Measurements from ENCODE around the gene C3orf22. TPM values are rescaled to one million over a fixed set of nuclear protein-coding genes. Genes with fewer than 3 reads are reported as not detected.

C3orf22 gene
- total RNA-seq, 1 experiment from 2014 or later: not detected

- Histone ChIP-seq H3K9me2 (replicated peaks; ENCODE audit: insufficient read depth, low read length) (no peaks in the 10 kb centered on the region), H3K9me3 (ENCODE audit: low read length) (no peaks in the 10 kb centered on the region), H3K27me3 (ENCODE audit: low read length) (no peaks in the 10 kb centered on the region), H4K20me1 (ENCODE audit: insufficient read depth, low read depth, low read length) (no peaks in the 10 kb centered on the region), H3K4me1 (ENCODE audit: low read length) (no peaks in the 10 kb centered on the region), H3K4me2 (ENCODE audit: low read depth, low read length, poor library complexity, severe bottlenecking) (no peak overlapping the region), H3K79me2 (ENCODE audit: low read length) (no peaks in the 10 kb centered on the region), H3K36me3 (ENCODE audit: insufficient read depth, low read length) (no peaks in the 10 kb centered on the region), H3K9ac (ENCODE audit: low read length) (no peak overlapping the region), H3K27ac (ENCODE audit: low read length) (no peak overlapping the region), H3K4me3 (ENCODE audit: low read length) (no peak overlapping the region), H2AFZ (ENCODE audit: low read length) (no peak overlapping the region)
- no peak for DNase-seq
Observed at GRCh38 chr3:126525091-126525852, 33.5 kb downstream of the C3orf22 start.

DNA sequence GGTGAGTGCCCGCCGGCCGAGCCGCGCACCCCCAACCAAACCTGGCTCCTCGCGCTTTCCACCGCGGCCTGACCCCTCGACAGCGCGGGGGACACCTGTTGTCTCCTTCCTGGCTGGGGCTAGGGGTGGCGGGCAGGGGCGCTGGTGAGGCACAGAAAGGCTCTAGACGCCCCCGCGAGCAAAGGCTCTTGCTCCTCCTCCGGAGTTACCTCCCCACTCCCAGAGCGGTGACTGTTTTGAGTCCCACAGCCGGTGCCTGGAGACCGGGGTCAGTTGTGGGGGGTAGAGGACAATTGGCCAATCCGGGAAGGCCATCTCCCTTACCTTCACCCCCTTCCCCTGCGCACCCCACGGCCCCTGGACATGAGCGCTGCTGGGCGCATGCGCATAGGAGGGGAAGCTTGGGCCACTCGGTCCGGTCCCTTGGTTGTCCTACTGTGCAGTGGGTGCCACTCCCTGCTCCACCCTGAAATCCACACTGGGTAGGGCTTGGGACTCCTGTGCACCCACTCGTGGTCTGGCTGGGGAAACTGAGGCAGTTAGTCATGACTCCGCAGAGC is 34.2 kb downstream of the C3orf22 start:
- Histone ChIP-seq H3K4me2 (ENCODE audit: low read depth, low read length, poor library complexity, severe bottlenecking) (no peak overlapping the region), H3K9ac (ENCODE audit: low read length) (no peak overlapping the region), H3K27me3 (ENCODE audit: low read length) (no peaks in the 10 kb centered on the region), H3K9me3 (ENCODE audit: low read length) (no peaks in the 10 kb centered on the region), H3K27ac (ENCODE audit: low read length) (no peak overlapping the region), H3K4me1 (ENCODE audit: low read length) (no peaks in the 10 kb centered on the region), H3K4me3 (ENCODE audit: low read length) (no peak overlapping the region), H3K79me2 (ENCODE audit: low read length) (no peaks in the 10 kb centered on the region), H3K9me2 (replicated peaks; ENCODE audit: insufficient read depth, low read length) (no peaks in the 10 kb centered on the region), H4K20me1 (ENCODE audit: insufficient read depth, low read depth, low read length) (no peaks in the 10 kb centered on the region), H2AFZ (ENCODE audit: low read length) (no peak overlapping the region), H3K36me3 (ENCODE audit: insufficient read depth, low read length) (no peaks in the 10 kb centered on the region)
- no peak for DNase-seq

- no peak within 1 kb of the TSS for H2AFZ ChIP-seq (ENCODE audit: low read length)
- DNase-seq: no peak
Observed at GRCh38 chr3:126523745-126524428, 34.8 kb downstream of the C3orf22 start, which contains the start of gene CHST13. CHST13 (plus strand) TSS chr3:126524155; CDS start chr3:126524333, 178 bp downstream.

GRCh38 chr3:126522363-126522788 is 36.4 kb downstream of the C3orf22 start:
- Histone ChIP-seq H2AFZ (ENCODE audit: low read length) (no peak overlapping the region), H3K36me3 (ENCODE audit: insufficient read depth, low read length) (no peaks in the 10 kb centered on the region), H3K4me1 (ENCODE audit: low read length) (no peaks in the 10 kb centered on the region), H3K27ac (ENCODE audit: low read length) (no peak overlapping the region), H3K4me3 (ENCODE audit: low read length) (no peak overlapping the region), H3K9me3 (ENCODE audit: low read length) (no peaks in the 10 kb centered on the region), H3K4me2 (ENCODE audit: low read depth, low read length, poor library complexity, severe bottlenecking) (no peak overlapping the region), H3K27me3 (ENCODE audit: low read length) (no peaks in the 10 kb centered on the region), H3K9me2 (replicated peaks; ENCODE audit: insufficient read depth, low read length) (no peaks in the 10 kb centered on the region), H4K20me1 (ENCODE audit: insufficient read depth, low read depth, low read length) (no peaks in the 10 kb centered on the region), H3K9ac (ENCODE audit: low read length) (no peak overlapping the region), H3K79me2 (ENCODE audit: low read length) (no peaks in the 10 kb centered on the region)
- DNase-seq: peak; percentile 70

More at GRCh38 chr3:126523745-126524428, 34.8 kb downstream of the C3orf22 start, which contains the start of gene CHST13:
- H3K4me2 ChIP-seq (ENCODE audit: low read depth, low read length, poor library complexity, severe bottlenecking): no peak within 1 kb of the TSS
- H3K79me2 ChIP-seq (ENCODE audit: low read length): no peaks in the 10 kb centered on the region
- no peaks in the 10 kb centered on the region for H3K4me1 ChIP-seq (ENCODE audit: low read length)
- H3K36me3 ChIP-seq (ENCODE audit: insufficient read depth, low read length): no peaks in the 10 kb centered on the region
- no peaks in the 10 kb centered on the region for H4K20me1 ChIP-seq (ENCODE audit: insufficient read depth, low read depth, low read length)
- H3K9me2 ChIP-seq (replicated peaks; ENCODE audit: insufficient read depth, low read length): no peaks in the 10 kb centered on the region
- H3K9ac ChIP-seq (ENCODE audit: low read length): no peak within 1 kb of the TSS
- no peak within 1 kb of the TSS for H3K27ac ChIP-seq (ENCODE audit: low read length)
- no peaks in the 10 kb centered on the region for H3K27me3 ChIP-seq (ENCODE audit: low read length)
- no peak within 1 kb of the TSS for H3K4me3 ChIP-seq (ENCODE audit: low read length)
- H3K9me3 ChIP-seq (ENCODE audit: low read length): no peaks in the 10 kb centered on the region

DNA sequence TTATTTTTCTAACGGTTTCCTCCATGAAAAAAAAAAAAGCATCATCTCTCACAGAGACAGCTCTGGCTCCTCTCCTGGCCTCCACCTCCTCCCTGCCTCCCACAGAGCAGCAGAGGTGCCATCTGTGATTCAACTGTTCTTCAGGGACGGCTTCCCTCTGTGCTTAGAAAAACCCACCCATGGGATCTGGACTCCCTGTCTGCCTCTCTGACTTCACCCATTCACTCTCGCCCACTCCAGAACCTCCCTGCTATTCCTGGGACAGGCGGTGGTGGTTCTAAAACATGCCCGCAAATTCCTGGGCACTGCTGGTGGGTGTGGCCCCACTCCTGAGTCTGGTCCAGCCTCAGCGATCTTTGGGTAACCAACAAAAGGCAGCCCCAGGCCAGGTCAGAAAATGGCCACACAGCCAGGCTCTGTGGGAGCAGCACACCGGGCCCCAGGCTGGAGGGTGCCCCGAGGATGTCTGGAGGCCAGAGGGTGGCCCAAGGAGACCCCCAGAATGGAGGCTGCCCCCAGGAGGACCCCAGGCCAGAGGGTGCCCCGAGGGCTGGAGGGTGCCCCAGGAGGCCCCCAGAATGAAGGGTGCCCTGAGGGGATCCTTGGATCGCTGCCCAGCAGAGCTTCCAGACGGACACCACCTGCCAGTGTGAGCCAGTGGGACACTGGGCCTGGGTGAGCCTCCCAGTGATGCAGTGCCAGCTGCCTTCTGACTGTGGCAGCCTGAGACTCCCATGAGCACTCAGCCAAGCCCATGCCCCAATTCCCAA is 37.4 kb downstream of the C3orf22 start:
- no peaks in the 10 kb centered on the region for H3K27me3 ChIP-seq (ENCODE audit: low read length)
- no peak for DNase-seq
- no peak overlapping the region for H3K9ac ChIP-seq (ENCODE audit: low read length)
- H3K79me2 ChIP-seq (ENCODE audit: low read length): no peaks in the 10 kb centered on the region
- no peaks in the 10 kb centered on the region for H3K9me2 ChIP-seq (replicated peaks; ENCODE audit: insufficient read depth, low read length)
- no peaks in the 10 kb centered on the region for H3K4me1 ChIP-seq (ENCODE audit: low read length)
- no peak overlapping the region for H3K4me2 ChIP-seq (ENCODE audit: low read depth, low read length, poor library complexity, severe bottlenecking)
- no peaks in the 10 kb centered on the region for H3K36me3 ChIP-seq (ENCODE audit: insufficient read depth, low read length)
- H3K27ac ChIP-seq (ENCODE audit: low read length): no peak overlapping the region
- no peaks in the 10 kb centered on the region for H3K9me3 ChIP-seq (ENCODE audit: low read length)
- H2AFZ ChIP-seq (ENCODE audit: low read length): no peak overlapping the region
- no peak overlapping the region for H3K4me3 ChIP-seq (ENCODE audit: low read length)
- no peaks in the 10 kb centered on the region for H4K20me1 ChIP-seq (ENCODE audit: insufficient read depth, low read depth, low read length)

- no peak overlapping the region for H3K9ac ChIP-seq (ENCODE audit: low read length)
- no peaks in the 10 kb centered on the region for H3K4me1 ChIP-seq (ENCODE audit: low read length)
- no peaks in the 10 kb centered on the region for H4K20me1 ChIP-seq (ENCODE audit: insufficient read depth, low read depth, low read length)
- no peaks in the 10 kb centered on the region for H3K79me2 ChIP-seq (ENCODE audit: low read length)
- H3K36me3 ChIP-seq (ENCODE audit: insufficient read depth, low read length): no peaks in the 10 kb centered on the region
- H3K27ac ChIP-seq (ENCODE audit: low read length): no peak overlapping the region
- H2AFZ ChIP-seq (ENCODE audit: low read length): no peak overlapping the region
- no peaks in the 10 kb centered on the region for H3K9me2 ChIP-seq (replicated peaks; ENCODE audit: insufficient read depth, low read length)
- no peaks in the 10 kb centered on the region for H3K27me3 ChIP-seq (ENCODE audit: low read length)
- H3K4me3 ChIP-seq (ENCODE audit: low read length): no peak overlapping the region
- DNase-seq: no peak
- no peaks in the 10 kb centered on the region for H3K9me3 ChIP-seq (ENCODE audit: low read length)
- no peak overlapping the region for H3K4me2 ChIP-seq (ENCODE audit: low read depth, low read length, poor library complexity, severe bottlenecking)
Observed at GRCh38 chr3:126519506-126520455, 39.0 kb downstream of the C3orf22 start.

DNA sequence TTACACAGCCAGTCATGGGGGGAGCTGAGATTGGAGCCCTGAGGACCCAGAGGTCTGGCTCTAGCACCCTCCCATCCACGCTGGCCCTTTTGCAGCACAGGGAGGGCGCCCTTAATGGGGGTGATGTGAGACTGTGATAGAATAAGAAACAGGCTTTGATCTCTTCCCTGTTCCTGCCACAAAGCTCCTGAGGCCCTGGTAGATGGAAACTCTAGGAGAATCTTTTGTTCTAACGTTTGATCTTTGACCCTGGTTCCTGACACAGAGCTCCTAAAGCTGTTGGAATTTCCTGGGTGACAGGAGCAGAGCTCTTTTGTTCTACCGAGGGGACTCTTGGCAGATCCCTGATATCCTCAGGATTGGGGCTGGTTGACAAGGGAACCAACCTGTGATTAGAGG is 40.0 kb downstream of the C3orf22 start:
- H3K4me2 ChIP-seq (ENCODE audit: low read depth, low read length, poor library complexity, severe bottlenecking): no peak overlapping the region
- H3K27me3 ChIP-seq (ENCODE audit: low read length): no peaks in the 10 kb centered on the region
- no peaks in the 10 kb centered on the region for H3K9me2 ChIP-seq (replicated peaks; ENCODE audit: insufficient read depth, low read length)
- no peaks in the 10 kb centered on the region for H3K4me1 ChIP-seq (ENCODE audit: low read length)
- no peaks in the 10 kb centered on the region for H3K79me2 ChIP-seq (ENCODE audit: low read length)
- no peak overlapping the region for H3K4me3 ChIP-seq (ENCODE audit: low read length)
- H3K27ac ChIP-seq (ENCODE audit: low read length): no peak overlapping the region
- no peak overlapping the region for H2AFZ ChIP-seq (ENCODE audit: low read length)
- no peak overlapping the region for H3K9ac ChIP-seq (ENCODE audit: low read length)
- no peak for DNase-seq
- H4K20me1 ChIP-seq (ENCODE audit: insufficient read depth, low read depth, low read length): no peaks in the 10 kb centered on the region
- no peaks in the 10 kb centered on the region for H3K9me3 ChIP-seq (ENCODE audit: low read length)
- H3K36me3 ChIP-seq (ENCODE audit: insufficient read depth, low read length): no peaks in the 10 kb centered on the region

Measured in Karpas-422 (cell line).